H9 (cell line): ENCODE measurements around the gene F2R. TPM values are rescaled to one million over a fixed set of nuclear protein-coding genes. Genes with fewer than 3 reads are reported as not detected.

ENCODE experiments used
- DNase-seq: peaks from one replicate; pipeline ENCODE4 v3.0.0-alpha.2; 2017
- H2AFZ ChIP-seq: one replicate; pipeline ENCODE4 v1.6.1; 2013; ENCODE audit warnings: mild to moderate bottlenecking, low read length, control low read depth, moderate library complexity
- H2AK5ac ChIP-seq: 2 replicates; pipeline ENCODE4 v1.6.1; 2013; ENCODE audit warnings: low read length, control low read depth, mixed read lengths; ENCODE audit not compliant: insufficient read length
- H2BK120ac ChIP-seq: one replicate; pipeline ENCODE4 v1.6.1; 2013; ENCODE audit warnings: low read depth, mild to moderate bottlenecking, low read length, control low read depth, inconsistent platforms; ENCODE audit not compliant: poor library complexity, severe bottlenecking
- H2BK12ac ChIP-seq: 2 replicates; pipeline ENCODE4 v1.6.1; 2013; ENCODE audit warnings: low read length, control low read depth, mixed read lengths, low read depth; ENCODE audit not compliant: insufficient read length
- H2BK15ac ChIP-seq: 2 replicates; pipeline ENCODE4 v1.6.1; 2013; ENCODE audit warnings: low read depth, low read length, control low read depth
- H2BK20ac ChIP-seq: one replicate; pipeline ENCODE4 v1.6.1; 2013; ENCODE audit warnings: low read depth, mild to moderate bottlenecking, low read length, control low read depth, inconsistent platforms; ENCODE audit not compliant: poor library complexity, severe bottlenecking
- H2BK5ac ChIP-seq: 2 replicates; pipeline ENCODE4 v1.6.1; 2013; ENCODE audit warnings: low read length, control low read depth, mixed read lengths; ENCODE audit not compliant: insufficient read length
- H3K14ac ChIP-seq: 2 replicates; pipeline ENCODE4 v1.6.1; 2013; ENCODE audit warnings: low read length, control low read depth; ENCODE audit not compliant: insufficient read depth
- H3K18ac ChIP-seq: 2 replicates; pipeline ENCODE4 v1.6.1; 2013; ENCODE audit warnings: low read depth, mild to moderate bottlenecking, mixed read lengths, low read length, control low read depth; ENCODE audit not compliant: insufficient read length
- H3K23ac ChIP-seq: 2 replicates; pipeline ENCODE4 v1.6.1; 2013; ENCODE audit warnings: low read length, control low read depth, mixed read lengths, low read depth; ENCODE audit not compliant: insufficient read length
- H3K23me2 ChIP-seq: 2 replicates; pipeline ENCODE4 v1.6.1; 2013; ENCODE audit warnings: low read depth, mild to moderate bottlenecking, mixed read lengths, low read length, control low read depth; ENCODE audit not compliant: insufficient read length, poor library complexity, severe bottlenecking
- H3K27ac ChIP-seq: 2 replicates; pipeline ENCODE4 v1.5.1; 2013; ENCODE audit warnings: low read length, control low read depth, mixed read lengths, low read depth; ENCODE audit not compliant: insufficient read length
- H3K27me3 ChIP-seq: 2 replicates; pipeline ENCODE4 v1.6.1; 2013; ENCODE audit warnings: low read length, control low read depth, inconsistent platforms; ENCODE audit not compliant: insufficient read depth
- H3K4ac ChIP-seq: 2 replicates; pipeline ENCODE4 v1.6.1; 2013; ENCODE audit warnings: low read depth, mild to moderate bottlenecking, control low read depth, inconsistent platforms, low read length, moderate library complexity
- H3K4me1 ChIP-seq: 2 replicates; pipeline ENCODE4 v1.6.1; 2013; ENCODE audit warnings: low read length, control low read depth, inconsistent platforms; ENCODE audit not compliant: insufficient read depth
- H3K4me2 ChIP-seq: 2 replicates; pipeline ENCODE4 v1.6.1; 2013; ENCODE audit warnings: low read length, control low read depth, mixed read lengths; ENCODE audit not compliant: insufficient read length, insufficient read depth
- H3K56ac ChIP-seq: 2 replicates; pipeline ENCODE4 v1.6.1; 2013; ENCODE audit warnings: low read depth, mild to moderate bottlenecking, mixed read lengths, low read length, control low read depth; ENCODE audit not compliant: insufficient read length
- H3K79me1 ChIP-seq: 2 replicates; pipeline ENCODE4 v1.6.1; 2013; ENCODE audit warnings: low read depth, mild to moderate bottlenecking, moderate library complexity, low read length, control low read depth, inconsistent platforms; ENCODE audit not compliant: insufficient read depth, poor library complexity, severe bottlenecking
- H3K79me2 ChIP-seq: 2 replicates; pipeline ENCODE4 v1.6.1; 2013; ENCODE audit warnings: low read length, control low read depth, inconsistent platforms; ENCODE audit not compliant: insufficient read depth
- H3K9ac ChIP-seq: 2 replicates; pipeline ENCODE4 v1.6.1; 2013; ENCODE audit warnings: low read length, control low read depth, mixed read lengths; ENCODE audit not compliant: insufficient read length; ENCODE audit errors: extremely low read depth
- H3K9me3 ChIP-seq: one replicate; pipeline ENCODE4 v1.6.1; 2013; ENCODE audit warnings: low read depth, low read length, inconsistent platforms; ENCODE audit not compliant: control insufficient read depth
- H3T11ph ChIP-seq: one replicate; pipeline ENCODE4 v1.6.1; 2013; ENCODE audit warnings: mild to moderate bottlenecking, low read length, control low read depth, inconsistent platforms
- H4K20me1 ChIP-seq: one replicate; pipeline ENCODE4 v1.6.1; 2013; ENCODE audit not compliant: control insufficient read depth, insufficient read length, insufficient read depth
- H4K5ac ChIP-seq: 2 replicates; pipeline ENCODE4 v1.6.1; 2013; ENCODE audit warnings: low read depth, mild to moderate bottlenecking, mixed read lengths, low read length, control low read depth; ENCODE audit not compliant: insufficient read length
- H4K8ac ChIP-seq: replicated peaks from 2 replicates; pipeline ENCODE4 v1.6.1; 2013; ENCODE audit warnings: low read length, control low read depth, mixed read lengths, low read depth; ENCODE audit not compliant: insufficient read length
- H4K91ac ChIP-seq: 2 replicates; pipeline ENCODE4 v1.6.1; 2013; ENCODE audit warnings: low read depth, mild to moderate bottlenecking, moderate library complexity, mixed read lengths, low read length, control low read depth; ENCODE audit not compliant: insufficient read length
- H3K27ac Mint-ChIP-seq, 3 experiments: 2 replicates in 2 of 3; 3 replicates in 1 of 3; pipeline ENCODE4 v1.8.0; 2020 to 2021; ENCODE audit warnings: mixed read lengths in 3 of 3, mild to moderate bottlenecking in 1 of 3, moderate library complexity in 1 of 3
- H3K27me3 Mint-ChIP-seq: 2 replicates; pipeline ENCODE4 v1.8.0; 2021; ENCODE audit warnings: low read depth, mild to moderate bottlenecking, moderate library complexity, mixed read lengths
- H3K36me3 Mint-ChIP-seq, 3 experiments: 2 replicates in 2 of 3; 3 replicates in 1 of 3; pipeline ENCODE4 v1.8.0; 2020 to 2021; ENCODE audit warnings: low read depth in 3 of 3, mixed read lengths in 3 of 3; ENCODE audit not compliant: insufficient read depth in 1 of 3
- H3K4me1 Mint-ChIP-seq, 2 experiments: 2 replicates each; pipeline ENCODE4 v1.8.0; 2020; ENCODE audit warnings: mixed read lengths in 2 of 2
- H3K4me3 Mint-ChIP-seq, 2 experiments: 2 replicates in 1 of 2; 3 replicates in 1 of 2; pipeline ENCODE4 v1.8.0; 2020 to 2021; ENCODE audit warnings: mild to moderate bottlenecking in 2 of 2, mixed read lengths in 2 of 2, moderate library complexity in 1 of 2
- H3K9me3 Mint-ChIP-seq, 2 experiments: 2 replicates in 1 of 2; 3 replicates in 1 of 2; pipeline ENCODE4 v1.8.0; 2020; ENCODE audit warnings: mild to moderate bottlenecking in 2 of 2, mixed read lengths in 2 of 2, moderate library complexity in 1 of 2
- CTCF ChIP-seq: fragments of 200-600 bp; sonication (generic); conservative IDR thresholded peaks from 3 replicates; pipeline ENCODE4 v1.8.0; 2021; ENCODE audit warnings: antibody characterized with exemption, mild to moderate bottlenecking
- WGBS: extraction: QIAGEN DNeasy Blood & Tissue Kit; methylation state at CpG from one replicate; pipeline ENCODE4 v1.1.7; 2013; ENCODE audit warnings: missing lambda C conversion rate, low lambda C conversion rate, mixed read lengths; ENCODE audit not compliant: insufficient read length; ENCODE audit errors: extremely low coverage; 5-methylcytosine and 5-hydroxymethylcytosine counted together
- total RNA-seq: library from RNA; stranded (reverse); gene quantifications from 2 replicates; pipeline ENCODE4 v1.2.1, GENCODE V29; 2021

F2R gene
- total RNA-seq, 1 experiment from 2014 or later = 14.8 TPM

- no peaks in the 10 kb centered on the region for H3K9me3 Mint-ChIP-seq
- H3K27me3 ChIP-seq = no peaks in the 10 kb centered on the region
- no peak overlapping the region for H3K27ac Mint-ChIP-seq
- no peaks in the 10 kb centered on the region for H4K20me1 ChIP-seq
- no peak overlapping the region for H3K4me3 Mint-ChIP-seq
- no peaks in the 10 kb centered on the region for H3K4me1 ChIP-seq
- no peak overlapping the region for H3K18ac ChIP-seq
- no peak overlapping the region for H3K14ac ChIP-seq
- H4K5ac ChIP-seq = no peak overlapping the region
- no peak overlapping the region for H3K4me2 ChIP-seq
- H2BK5ac ChIP-seq = no peak overlapping the region
- no peaks in the 10 kb centered on the region for H3K23me2 ChIP-seq
- H2BK20ac ChIP-seq = no peak overlapping the region
- no peaks in the 10 kb centered on the region for H3K4me1 Mint-ChIP-seq
- no peak overlapping the region for H3K23ac ChIP-seq
- H3K79me1 ChIP-seq = no peaks in the 10 kb centered on the region
- no peak overlapping the region for H3T11ph ChIP-seq
- H2BK12ac ChIP-seq = no peak overlapping the region
- no peak overlapping the region for H2AFZ ChIP-seq
- TF ChIP-seq CTCF = no peak
- no peaks in the 10 kb centered on the region; the same call in 1 of the 2 replicates for H3K27me3 Mint-ChIP-seq
- no peak overlapping the region for H2AK5ac ChIP-seq
- no peak overlapping the region for H3K4ac ChIP-seq
- no peak overlapping the region for H2BK15ac ChIP-seq
- no peaks in the 10 kb centered on the region for H3K79me2 ChIP-seq
- no peak overlapping the region for H3K56ac ChIP-seq
- H3K9me3 ChIP-seq = no peaks in the 10 kb centered on the region
- H4K8ac ChIP-seq = no peak overlapping the region
- no peak overlapping the region for H4K91ac ChIP-seq
- no peak overlapping the region for H3K27ac ChIP-seq
- H3K9ac ChIP-seq = no peak overlapping the region
- no peak for DNase-seq
- no peak overlapping the region for H2BK120ac ChIP-seq
- WGBS = no CpG with 5 or more reads among the region's 2 CpGs
- peaks cover 0 to 10% (median 9%) of the 10 kb centered on the region in 3 experiments; a peak in 6 of 7 replicates for H3K36me3 Mint-ChIP-seq
Observed at GRCh38 chr5:76667495-76667894, 48.4 kb upstream of the F2R start.
